NCI-H2196 (cell line): ENCODE results near the gene UPK2.
"Not testable (repeated sequence)": the region's sequence is repeated elsewhere in the genome, so short reads cannot be mapped to it uniquely, and the experiment has no call there.

Experiments used
- DNase-seq: peaks from one replicate; lab custom pipeline; 2025; ENCODE audit not compliant: unreplicated experiment; lab: John Stamatoyannopoulos, UW

Gene UPK2

GRCh38 chr11:118938491-118939403 lies 17.4 kb upstream of the UPK2 start:
- no peak for DNase-seq

DNA sequence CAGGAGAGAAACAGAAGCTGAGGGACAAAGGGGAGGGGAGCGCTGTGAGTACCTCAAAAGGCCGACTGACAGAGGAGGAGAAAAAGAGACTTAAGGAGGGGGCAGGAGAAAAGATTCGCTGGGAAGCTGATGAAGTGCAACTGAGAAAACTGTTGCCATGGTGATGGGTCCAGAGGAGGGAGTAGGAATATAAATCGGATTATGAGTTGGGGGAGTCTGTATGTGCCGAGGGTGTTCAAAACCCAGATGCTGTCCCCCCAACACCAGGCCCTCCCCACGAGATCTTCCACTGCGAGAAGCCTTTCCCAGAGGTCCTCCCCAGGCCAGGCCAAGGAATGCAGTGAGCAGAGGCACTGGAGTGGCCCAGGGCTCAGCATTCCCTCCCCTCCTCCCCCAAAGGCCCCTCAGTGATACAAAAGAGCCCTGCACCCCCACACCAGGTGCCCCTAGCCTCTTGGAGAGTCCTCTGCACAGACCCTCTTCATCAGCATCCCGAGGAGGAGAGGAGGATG lies 16.6 kb upstream of the UPK2 start:
- DNase-seq, result no peak

DNA sequence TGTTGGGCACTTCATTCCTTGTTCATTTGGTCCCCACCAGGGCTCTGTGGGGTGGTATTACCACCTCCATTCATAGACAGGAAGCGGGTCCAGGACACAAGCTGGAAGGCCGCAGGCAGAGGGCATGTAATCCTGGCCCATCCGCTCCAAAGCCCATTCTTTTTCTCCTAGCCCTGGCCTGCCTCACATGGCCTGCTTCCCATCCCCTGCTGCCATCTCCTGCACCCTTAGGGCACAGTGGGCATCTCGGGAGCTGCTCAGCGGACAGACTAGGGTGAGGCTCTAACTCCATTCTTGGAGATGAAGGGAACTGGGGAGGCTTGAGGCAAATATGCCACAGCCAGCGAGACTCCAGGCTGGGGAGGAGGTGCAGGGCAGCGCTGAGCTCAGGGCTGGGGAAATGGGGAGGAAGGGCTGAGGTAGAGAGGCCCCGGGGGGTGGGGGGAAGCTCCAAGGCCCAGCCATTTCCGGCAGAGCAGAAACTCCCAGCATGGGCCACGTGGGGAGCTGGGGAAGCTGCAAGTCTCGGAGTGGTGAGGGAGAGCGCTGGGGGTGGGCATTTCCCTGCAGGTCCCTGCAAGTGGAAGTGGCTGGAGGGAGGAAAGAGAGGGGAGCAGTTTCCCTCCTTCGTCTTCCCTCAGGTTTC lies 16.0 kb upstream of the UPK2 start:
- no peak for DNase-seq

DNA sequence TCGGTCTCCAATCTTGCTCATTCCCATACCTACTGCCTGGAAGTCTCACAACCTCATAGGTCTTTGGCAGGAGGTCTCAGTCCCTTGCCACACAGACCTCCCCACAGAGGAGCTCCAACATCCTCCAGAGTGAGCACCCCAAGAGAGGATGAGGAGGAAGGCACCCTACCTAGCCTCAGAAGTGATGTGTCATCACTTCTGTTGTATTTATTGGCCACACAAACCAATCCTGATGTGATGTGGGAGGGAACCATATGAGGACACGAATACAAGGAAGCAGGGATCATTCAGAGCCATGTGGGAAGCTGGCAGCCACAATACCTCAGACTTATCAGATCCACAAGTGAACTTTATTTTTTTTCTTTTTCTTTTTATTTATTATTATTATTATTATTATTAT lies 9.0 kb upstream of the UPK2 start:
- no peak for DNase-seq

DNA sequence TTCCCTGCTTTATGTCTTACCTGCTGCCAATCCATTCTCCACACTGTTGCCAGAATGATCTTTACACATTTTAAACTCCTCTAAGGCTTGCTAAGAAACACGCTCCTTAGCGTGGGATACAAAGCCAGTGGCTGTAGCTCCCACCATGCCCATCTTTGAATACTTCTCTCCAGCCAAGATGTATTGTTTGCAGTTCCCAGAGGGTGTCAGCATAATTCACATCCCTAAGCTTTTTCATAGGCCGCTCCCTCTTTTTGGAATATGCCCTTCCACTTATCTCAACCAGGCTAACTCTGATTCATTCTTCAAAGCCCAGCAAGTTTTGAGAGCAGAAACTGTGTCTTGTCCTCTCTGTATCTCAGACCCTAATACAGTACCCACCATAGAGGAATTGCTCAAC lies 8.1 kb upstream of the UPK2 start:
- no peak for DNase-seq

DNA sequence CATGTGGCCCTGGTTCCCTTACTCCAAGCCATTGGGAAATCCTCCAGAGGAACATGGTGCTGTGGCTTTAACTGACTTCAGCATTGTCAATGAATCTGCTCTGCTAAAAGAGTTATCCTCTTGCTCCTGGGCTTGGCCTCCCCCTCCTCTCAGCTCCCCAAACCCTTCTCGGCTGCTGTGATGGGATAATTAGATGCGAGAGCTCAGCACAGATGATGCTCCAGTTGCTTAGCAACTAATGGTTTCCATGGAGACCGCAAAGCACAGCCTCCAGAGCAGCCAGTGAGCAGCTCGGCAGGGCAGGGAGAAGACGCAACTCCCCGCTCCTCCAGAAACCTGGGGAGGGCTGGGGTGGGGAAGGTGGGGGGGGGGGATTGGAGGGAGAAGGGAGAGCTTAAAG lies 2.8 kb upstream of the UPK2 start:
- DNase-seq, result peak; percentile 81

- DNase-seq, result peak; percentile 9
These were observed 2.1 kb upstream of the UPK2 start for GRCh38 chr11:118953976-118954375.

DNA sequence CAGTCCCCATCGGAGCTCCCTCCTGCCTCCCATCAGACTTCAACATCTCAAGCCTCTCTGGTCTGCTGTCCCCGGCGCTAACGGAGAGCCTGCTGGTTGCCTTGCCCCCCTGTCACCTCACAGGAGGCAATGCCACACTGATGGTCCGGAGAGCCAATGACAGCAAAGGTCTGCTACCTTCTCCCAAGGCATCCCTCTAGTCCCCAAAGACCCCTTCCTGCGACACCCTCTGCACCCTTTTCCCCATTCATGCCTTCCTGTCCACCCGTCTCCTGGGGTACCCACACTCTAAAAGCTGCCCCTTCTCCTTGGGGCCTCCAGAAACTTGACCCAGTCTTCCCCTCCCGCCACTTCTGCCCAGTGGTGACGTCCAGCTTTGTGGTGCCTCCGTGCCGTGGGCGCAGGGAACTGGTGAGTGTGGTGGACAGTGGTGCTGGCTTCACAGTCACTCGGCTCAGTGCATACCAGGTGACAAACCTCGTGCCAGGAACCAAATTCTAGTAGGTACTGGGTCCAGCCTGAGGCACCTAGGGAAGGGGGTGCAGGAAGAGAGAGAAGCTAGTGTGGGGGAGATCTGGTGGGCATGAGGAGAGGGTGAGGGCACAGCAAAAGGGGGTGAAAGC lies 860 bp downstream of the UPK2 start:
- no peak for DNase-seq

GRCh38 chr11:118957549-118957948 lies 1.5 kb downstream of the UPK2 start:
- DNase-seq, result no peak

DNA sequence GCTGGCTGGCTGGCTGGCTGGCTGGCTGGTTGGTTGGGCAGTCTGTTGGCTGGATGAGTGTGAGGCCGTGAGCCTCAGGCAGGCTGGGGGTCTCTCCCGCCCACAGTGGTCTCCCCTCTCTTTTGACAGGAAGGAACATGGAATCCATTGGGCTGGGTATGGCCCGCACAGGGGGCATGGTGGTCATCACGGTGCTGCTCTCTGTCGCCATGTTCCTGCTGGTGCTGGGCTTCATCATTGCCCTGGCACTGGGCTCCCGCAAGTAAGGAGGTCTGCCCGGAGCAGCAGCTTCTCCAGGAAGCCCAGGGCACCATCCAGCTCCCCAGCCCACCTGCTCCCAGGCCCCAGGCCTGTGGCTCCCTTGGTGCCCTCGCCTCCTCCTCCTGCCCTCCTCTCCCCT lies 1.9 kb downstream of the UPK2 start:
- no peak for DNase-seq

- DNase-seq, result no peak
These were observed 2.5 kb downstream of the UPK2 start for GRCh38 chr11:118958577-118958976.

- DNase-seq, result no peak
These were observed 5.1 kb downstream of the UPK2 start for GRCh38 chr11:118961189-118961588.

DNA sequence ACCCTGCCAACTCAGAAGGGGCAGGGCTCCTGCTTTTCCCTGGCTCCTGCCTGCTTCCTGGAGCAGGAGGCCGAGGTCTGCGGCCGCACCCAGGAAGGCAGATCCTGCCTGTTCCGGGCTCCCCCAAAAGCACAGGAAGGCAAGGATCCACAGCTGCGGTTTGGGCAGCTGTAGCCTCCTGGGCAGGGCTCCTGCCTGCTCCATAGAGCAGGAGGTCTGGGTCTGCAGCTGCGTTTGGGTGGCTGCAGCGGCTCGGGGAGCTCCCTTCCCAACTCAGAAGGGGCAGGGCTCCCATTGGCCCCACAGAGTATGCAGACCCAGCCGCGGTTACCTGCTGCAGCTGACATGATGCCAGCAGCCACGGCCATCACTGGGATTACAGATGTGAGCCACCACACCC lies 5.5 kb downstream of the UPK2 start:
- DNase-seq, result no peak

- not testable (repeated sequence) for DNase-seq
These were observed 13.4 kb downstream of the UPK2 start for GRCh38 chr11:118969508-118969907.

- no peak for DNase-seq
These were observed 15.5 kb downstream of the UPK2 start, which contains the start of gene FOXR1 for GRCh38 chr11:118971646-118972045. TSS of gene FOXR1 (plus strand) at chr11:118971761. CDS start at chr11:118971932, 171 bp downstream.

DNA sequence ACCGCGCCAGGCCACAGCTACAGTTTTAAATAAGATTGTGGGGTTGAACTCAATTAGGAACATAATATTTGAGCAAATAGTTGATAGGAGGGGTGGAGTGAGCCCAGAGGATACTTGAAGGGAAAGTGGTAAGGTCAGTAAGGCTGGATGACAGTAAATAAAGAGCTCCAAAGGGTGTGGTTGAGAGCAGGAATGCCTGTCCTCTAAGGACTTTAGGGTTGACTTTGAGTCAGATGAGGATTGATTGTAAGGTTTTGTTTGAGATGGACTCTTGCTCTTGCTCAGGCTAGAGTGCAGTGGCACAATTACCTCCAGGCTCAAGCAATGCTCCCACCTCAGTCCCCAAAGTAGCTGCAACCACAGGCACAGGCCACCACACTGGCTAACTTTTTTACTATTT lies 17.9 kb downstream of the UPK2 start:
- no peak for DNase-seq

DNA sequence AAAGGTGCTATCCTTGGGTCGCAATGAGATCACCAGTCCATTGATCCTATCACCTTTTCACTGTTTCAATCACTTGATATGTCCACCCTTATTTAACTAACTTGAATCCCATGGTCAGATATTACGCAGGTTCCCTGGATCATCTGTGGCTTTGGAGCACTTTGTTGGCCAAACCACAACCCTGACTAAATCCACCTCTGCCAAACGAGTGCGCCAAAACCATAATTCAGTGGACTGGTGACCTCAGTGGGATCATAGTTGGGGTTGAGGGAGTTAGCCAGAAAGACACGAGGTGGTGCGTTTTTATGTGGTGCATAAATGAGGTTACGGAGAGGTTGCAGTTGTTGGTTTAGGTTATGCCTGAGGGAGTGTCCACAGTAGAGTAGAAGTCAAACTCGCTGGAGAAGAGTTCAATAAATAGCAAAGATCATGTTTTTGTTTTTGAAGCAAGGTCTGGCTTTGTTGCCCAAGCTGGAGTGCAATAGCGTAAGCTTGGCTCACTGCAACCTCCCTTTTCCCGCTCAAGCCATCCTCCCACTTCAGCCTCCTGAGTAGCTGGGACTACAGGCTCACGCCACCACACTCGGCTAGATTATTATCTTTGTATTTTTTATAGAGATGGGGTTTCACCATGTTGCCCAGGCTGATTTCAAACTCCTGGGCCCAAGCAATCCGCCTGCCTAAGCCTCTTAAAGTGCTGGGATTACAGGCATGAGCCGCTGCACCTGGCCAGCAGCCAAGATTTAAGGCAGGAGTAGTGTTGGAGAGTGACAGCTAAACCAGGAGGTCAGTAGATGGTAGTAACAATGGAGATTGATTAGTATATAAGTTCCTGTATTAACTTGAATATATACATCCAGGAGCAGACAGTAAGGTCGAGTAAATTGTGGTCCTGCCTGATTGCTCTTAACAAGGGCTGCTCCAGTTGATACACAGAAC lies 19.9 kb downstream of the UPK2 start:
- DNase-seq, result peak; percentile 10

DNA sequence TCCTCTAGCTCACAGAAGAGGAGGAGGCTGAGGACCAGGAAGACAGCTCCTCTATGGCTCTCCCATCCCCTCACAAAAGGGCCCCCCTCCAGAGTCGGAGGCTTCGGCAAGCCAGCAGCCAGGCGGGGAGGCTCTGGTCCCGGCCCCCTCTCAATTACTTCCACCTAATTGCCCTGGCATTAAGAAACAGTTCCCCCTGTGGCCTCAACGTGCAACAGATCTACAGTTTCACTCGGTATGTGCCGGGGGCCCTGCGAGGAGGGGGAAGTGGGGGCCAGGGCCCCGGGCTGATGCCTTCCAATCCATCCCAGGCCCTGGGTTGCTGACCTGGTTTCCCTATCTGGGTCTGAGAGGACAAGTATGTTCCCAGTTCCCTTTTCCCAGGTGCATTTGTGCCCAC lies 23.3 kb downstream of the UPK2 start:
- no peak for DNase-seq

- DNase-seq, result no peak
These were observed 24.2 kb downstream of the UPK2 start for GRCh38 chr11:118980191-118980881.

DNA sequence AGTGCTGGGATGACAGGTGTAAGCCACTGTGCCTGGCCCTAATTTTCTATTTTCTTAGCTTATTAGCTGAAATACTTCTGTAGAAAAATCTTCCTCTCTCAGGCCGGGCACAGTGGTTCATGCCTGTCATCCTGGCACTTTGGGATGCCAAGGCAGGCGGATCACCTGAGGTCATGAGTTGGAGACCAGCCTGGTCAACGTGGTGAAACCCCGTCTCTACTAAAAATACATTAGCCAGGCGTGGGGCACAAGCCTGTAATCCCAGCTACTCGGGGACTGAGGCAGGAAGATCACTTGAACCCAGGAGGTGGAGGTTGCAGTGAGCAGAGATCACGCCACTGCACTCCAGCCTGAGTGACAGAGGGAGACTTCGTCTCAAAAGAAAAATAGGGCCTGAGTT lies 28.2 kb downstream of the UPK2 start:
- DNase-seq, result not testable (repeated sequence)
